Measurements from ENCODE around the gene CREM.
"Not testable (repeated sequence)": the region's sequence is repeated elsewhere in the genome, so short reads cannot be mapped to it uniquely, and the experiment has no call there.

CREM gene
- 29.9 to 90.4 (median 58.4) reads per million in 4 experiments for total RNA-seq

DNA sequence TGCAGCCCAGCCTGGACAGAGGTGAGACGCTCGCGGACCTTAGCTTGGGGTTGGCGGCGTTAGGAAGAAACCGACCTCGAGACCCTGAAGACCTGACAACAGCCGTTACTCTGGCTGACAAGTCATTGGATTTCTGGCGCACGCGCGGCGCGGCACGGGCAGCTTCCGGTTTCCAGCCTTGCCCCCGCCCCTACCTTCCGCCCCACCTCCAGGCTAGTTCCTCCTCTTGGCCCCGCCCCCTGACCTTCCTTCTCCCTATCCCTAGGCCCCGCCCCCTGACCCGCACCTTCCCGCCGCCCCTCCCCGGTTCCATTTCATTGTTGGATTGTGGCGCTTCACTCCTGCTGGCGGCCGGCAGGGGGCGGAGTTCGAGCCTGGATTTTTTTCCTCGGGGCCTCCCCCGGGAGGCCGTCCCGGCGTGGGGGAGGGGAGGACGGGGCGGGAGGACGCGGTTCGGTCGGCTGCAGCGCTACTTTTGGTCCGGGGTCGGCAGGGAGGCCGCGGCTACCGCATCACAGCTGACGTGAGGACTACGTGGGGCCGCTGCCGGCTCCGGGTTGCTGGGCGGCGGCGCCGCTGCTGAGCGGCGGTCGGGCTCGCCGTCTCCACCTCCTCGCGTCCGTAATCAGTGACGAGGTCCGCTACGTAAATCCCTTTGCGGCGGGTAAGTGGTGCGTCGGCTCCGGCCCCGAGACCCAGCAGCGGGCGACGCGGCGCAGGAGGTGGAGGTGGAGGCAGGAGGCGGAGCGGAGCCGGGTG is at the start of gene CREM:
CREM (plus strand) TSS at position 317 of the 759 bp plus-strand sequence. CDS start 10,990 bp downstream, outside the sequence.
- DNase-seq, result peak; percentile 99

DNA sequence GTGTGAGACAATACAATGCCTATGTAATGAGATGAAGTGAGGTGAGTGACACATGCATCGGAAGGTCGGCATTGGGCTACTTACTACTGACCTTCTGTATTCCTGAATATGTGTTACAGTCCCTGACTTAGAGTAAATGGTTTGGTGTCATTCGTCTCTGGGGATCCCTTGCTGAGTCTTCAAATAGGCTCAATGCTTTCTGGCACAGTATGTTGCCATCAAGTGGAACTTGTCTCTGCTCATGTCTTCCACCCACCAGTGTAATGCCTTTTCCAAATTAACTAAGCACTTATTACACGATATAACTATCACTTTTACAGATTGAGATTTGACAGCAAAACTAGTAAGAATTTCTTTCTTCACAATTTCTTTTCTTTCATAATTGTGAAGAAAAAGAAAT is 47.4 kb upstream of the CREM start:
- no peak for DNase-seq

DNA sequence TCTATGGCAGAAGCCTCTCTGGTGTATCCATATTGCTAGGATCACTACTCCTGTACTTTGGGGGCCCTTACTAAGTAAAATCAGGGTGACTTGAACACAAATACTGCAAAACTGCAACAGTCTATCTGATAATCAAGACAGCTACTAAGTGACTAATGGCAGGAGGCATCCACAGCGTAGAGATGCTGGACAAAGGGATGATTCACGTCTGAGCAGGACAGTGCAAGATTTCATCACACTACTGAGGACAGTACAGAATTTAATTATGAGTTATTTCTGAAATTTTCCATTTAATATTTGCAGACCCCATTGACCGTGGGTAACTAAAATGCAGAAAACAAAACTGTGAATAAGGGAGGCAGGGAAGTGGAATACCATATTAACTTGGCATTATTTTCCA is 46.9 kb upstream of the CREM start:
- no peak for DNase-seq

DNA sequence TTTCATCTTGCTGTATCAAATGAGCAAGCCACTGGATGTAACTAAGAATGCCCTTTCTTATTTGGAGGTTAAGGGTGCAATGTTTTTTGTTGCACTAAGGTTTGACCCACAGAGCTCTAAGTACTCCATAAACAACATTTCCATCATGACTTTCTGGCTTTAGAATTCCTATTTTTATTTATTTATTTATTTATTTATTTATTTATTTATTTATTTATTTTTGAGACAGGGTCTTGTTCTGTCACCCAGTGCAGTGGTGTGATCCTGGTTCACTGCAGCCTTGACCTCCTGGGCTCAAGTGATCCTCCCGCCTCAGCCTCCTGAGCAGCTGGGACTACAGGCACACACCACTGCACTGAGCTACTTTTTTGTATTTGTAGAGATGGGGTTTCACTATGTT is 46.4 kb upstream of the CREM start:
- not testable (repeated sequence) for DNase-seq

DNA sequence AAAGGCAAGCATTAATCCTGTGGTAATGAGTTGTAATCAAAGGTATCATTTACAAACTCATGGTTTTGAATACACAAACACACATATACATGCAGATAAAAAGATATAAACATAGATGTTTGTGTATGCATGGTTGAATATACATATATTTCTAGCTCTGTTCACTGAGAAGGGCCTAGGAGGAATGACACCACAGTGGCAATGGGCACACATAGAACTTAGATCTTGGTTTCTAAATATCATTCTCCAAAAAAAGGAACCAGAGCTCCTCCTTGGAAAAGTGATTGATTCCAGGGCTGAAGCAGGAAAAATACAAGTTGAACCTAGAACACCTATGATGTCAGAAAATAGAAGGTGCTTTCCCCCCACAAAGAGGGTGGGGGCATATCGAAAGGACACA is 43.4 kb upstream of the CREM start:
- no peak for DNase-seq

DNA sequence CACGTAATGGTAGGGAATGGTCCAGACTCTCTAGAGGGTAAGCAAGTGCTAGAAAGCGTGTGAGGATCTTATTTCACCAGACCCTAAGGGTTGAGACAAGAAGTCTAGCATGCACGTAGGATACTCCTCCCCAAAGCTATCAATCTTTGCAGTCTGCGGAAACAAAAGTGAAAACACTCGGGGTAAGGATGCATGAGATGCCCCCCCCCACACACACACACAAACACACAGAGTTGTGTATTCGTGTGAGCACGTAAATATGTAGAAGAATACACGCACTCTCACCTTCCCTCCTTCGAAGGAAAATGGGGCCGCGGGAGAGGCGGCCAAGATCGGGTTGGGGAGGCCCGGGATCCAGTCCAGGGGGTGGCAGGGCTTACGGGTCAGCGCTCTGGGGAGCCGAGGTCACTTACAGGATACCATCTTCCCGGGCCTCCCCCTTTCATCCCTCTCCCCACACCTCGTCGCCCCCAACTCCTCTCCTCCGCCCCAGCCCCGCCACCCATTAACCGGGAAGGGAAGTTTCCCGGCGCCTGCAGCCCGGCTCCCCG is 37.0 kb upstream of the CREM start:
- no peak for DNase-seq

DNA sequence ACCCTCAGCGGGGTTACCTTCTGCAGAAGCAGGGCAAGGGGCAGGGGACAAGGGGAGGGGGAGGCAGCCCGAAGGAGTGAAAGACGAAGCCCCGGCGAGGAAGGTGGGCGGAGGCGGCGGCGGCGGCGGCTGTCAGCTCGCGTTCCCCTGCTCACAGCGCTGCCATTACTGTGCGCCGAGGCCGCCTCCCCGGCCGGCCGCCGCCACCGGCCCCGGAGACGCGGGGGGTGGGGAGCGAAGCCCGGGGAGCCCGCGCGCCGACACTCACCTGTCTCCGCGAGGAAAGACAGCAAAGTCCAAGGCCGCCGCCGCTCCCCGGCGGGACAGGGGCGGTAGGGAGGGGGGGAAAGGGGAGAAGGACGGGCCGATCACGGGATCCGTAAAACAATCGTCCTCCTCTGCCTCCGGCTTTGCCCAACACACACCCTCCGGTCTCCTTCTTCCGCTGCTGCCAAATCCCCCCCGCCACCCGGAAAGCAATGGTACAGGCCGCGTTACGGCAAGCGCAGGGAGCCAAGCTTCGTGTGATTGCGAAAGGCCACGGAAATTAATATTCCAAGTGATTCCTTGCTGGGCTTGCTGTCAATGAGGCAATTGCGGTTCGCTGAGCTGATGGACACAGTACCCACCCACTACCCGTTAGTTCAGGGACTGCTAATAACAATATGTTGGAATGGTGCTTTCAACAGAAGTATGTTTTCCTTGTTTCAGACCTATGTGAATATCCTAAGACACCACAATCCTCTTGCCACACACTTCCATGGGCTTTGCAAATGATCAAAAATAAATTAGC is 36.3 kb upstream of the CREM start, which contains the start of gene CUL2:
CUL2 (minus strand) TSS at position 180 of the 793 bp plus-strand sequence. CDS start 19,024 bp downstream, outside the sequence.
- DNase-seq, result peak; percentile 87

DNA sequence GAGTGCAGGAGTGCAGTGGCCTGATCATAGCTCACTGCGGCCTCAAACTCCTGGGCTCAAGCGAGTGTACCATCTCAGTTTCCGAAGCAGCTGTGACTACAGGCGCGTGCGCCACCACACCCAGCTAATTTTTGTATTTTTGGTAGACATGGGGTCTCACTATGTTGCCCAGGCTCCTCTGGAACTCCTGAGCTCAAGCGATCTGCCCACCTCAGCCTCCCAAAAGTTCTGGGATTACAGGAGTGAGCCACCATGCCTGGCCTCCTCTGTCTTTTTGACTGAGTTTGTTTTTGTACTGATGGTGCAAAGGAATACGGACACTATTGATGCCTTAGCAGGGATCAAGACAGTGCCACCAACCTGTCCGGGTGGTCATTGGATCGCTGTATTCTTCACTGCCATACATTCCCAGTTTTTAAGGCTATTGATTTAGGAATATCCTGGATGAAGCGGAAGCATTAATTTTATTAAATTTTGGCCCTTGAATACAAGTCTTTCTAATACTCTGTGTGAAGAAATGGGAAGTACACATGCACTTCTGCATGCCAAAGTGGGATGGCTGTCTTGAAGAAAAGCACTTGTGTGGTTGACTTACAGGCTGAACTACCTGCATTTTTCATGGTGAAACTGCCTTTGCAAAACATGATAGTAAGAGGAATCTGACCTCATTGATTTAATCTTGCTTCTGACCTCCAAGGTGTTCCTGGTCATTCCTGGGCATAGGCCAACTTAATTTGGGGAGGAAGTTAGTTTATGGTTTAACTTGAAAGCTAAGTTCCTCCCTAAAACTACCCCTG is 34.5 kb upstream of the CREM start:
- DNase-seq, result no peak

DNA sequence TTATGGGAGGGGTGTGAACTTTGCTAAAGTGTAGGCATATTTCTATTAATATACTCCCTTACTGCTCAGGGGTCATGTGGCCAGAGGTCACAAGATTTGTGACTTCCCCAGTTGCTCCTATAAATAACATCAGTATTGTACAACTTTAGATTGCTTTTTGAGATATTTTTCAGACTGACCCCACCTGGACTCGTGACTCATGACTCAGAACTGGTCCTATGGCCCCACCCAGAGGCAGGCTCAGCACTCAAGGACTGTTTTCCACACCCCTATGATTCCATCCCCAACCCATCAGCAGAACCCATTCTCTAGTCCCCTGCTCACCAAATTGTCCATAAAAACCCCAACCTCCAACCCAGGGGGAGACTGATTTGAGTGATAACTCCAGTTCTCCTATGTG is 33.8 kb upstream of the CREM start:
- no peak for DNase-seq

DNA sequence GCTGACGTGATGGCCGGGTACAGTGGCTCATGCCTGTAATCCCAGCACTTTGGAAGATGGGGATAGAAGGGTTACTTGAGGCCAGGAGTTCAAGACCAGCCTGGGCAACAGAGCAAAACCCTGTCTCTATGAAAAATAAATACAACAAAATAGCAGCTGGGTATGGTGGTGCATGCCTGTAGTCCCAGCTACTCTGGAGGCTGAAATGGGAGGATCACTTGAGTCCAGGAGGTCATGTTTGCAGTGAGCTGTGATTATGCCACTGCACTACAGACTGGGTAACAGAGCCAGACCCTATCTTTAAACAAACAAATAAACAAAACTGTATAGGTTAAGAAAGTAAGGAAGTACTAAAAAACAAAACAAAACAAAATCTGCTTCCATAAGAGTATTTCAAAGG is 30.3 kb upstream of the CREM start:
- no peak for DNase-seq

DNA sequence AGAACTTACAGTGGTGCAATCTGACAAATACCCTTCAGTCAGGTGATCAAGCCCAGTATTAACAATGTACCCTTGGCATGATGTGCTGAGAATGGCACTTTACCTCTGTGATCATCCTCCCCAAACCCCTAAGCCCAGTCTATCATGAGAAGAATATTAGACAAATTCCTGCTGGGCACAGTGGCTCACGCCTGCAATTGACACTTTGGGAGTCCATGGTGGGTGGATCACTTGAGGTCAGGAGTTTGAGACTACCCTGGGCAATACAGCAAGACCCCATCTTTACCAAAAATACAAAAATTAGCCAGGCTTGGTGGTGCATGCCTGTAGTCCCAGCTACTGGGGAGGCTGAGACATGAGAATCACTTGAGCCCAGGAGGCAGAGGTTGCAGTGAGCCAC is 29.1 kb upstream of the CREM start:
- no peak for DNase-seq

DNA sequence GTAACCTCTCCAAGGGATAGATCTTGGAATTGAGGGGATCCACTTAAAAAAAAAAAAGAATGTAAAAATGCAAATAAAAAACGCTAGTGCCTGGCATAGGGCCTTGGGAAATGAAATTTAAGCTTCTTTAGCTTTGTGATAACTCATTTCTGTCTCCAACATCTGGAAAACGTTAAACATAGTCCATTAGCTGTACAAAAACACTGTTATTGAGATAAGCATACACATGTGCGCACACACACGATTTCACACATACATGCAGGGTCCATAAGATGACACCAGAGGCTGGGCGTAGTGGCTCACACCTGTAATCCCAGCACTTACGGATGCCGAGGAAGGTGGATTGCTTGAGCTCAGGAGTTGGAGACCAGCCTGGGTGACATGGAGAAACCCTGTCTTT is 22.8 kb upstream of the CREM start:
- DNase-seq, result no peak

DNA sequence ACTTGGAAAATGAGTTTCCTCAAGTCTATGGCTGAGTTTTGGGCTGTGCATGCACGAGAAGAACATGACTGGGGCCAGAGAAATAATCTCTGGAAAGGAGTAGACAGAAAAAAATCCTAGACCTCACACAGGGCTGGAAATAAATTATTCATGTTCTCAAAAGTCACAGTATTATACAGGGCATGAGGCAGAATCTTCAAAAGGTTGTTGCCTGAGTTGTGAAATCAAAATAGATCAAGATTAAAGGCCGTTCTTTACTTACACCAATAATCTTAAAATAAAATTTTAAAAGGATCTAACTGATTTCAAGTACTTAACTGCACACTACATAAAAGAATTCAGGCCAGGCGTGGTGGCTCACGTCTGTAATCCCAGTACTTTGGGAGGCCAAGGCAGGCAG is 14.1 kb upstream of the CREM start:
- DNase-seq, result no peak

DNA sequence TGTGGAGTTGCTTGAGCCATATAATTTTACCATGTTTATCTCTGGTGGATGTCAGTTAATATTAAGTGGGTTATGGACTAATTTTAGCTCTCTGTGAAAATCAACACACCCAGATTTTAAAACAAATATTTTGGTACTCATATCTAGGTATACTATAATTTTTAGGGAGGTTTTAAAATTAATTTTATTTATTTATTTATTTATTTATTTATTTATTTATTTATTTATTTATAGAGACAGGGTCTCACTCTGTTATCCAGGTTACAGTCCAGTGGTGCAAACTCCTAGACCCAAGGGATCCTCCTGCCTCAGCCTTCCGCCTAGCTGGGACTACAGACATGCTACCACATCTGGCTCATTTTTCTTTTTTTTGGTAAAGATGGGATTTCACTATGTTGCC is 7.3 kb upstream of the CREM start:
- DNase-seq, result no peak

DNA sequence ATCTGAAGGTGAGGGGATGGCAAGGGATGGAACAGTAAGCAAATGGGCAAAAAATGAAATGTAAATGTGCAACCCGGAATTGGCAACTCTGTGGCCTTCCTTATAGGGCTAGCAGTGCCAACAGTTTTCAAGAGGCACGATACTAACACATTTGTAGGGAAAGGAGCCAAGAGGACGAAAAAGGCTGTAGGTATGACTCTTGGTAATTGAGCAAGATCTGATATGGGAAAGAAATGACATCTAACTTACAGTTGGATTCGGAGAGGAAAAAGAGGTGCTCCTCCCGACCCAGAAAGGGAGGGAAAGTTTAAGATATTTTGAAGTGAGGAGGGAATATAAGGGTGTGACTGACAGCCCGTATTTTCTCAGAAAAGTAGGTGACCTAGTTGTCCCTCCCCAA is 2.1 kb upstream of the CREM start:
- no peak for DNase-seq

DNA sequence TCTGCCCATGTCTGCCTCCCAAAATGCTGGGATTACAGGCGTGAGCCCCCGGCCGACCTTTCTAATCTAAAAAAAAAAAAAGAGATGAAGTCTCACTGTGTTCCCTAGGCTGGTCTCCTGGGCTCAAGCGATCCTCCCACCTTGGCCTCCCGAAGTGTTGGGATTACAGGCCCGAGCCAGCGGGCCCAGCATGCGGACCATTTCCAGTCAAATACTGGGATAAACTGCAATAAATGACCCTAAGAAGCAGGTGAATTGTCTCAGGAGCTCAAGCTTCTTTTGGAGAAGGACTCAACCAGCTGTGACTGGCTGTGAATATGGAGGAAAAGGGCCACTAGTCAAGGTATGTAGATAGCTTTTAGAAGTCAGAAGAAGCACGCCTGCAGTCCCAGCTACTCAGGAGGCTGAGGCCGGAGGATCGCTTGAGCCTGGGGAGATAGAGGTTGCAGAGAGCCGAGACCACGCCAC is 550 bp upstream of the CREM start:
- no peak for DNase-seq

DNA sequence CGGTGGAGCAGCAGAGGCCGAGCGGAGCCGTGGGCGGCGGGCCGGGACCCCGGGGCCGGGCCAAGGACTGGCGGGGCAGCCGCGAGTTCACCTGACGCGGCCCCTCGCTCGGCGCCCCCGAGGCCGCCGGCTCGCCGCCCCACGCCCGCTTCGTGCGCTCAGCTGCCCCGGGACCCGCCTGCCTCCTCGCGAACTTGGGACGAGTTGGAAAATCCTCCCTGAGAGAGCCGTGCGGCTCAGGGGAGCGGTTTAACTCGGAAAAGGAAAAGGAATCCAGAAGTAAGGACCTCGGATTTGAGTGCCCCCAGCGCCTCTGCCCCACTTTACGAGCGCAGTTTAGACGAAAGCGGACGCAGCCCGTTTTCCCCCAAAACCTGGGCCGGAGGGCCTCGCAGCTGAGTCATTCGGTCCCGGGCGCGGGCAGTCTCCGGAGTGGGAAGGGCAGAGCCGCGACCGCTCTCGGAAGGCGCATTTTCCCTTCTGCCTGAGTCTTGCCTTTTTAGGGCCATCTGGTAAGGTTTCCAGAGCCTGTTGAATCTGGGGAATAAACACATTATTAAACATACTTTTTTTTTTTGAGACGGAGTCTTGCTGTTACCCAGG is 744 bp downstream of the CREM start:
- DNase-seq, result peak; percentile 54

DNA sequence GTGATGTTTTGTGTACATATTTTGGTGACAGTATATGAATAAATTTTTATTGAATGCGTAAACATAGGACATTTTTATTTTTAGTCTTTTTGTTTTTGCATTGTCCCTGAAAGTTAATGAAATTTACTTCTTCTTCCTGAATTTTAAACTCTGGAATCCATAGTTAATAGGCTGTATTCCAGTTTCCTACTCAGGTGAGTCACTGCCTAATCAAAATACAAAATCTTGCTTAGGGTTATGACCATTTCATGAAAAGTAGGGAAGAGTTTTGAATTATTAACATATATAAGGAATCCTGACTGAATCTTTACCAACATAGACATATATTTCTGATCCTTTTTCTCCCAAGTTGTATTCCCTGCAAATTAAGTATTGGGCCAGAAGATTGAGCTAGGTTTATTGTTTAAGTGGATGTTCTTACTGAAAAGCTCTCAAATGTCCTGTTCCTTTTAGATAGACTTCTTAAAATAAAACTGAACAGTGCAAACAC is 2.6 kb downstream of the CREM start:
- no peak for DNase-seq

DNA sequence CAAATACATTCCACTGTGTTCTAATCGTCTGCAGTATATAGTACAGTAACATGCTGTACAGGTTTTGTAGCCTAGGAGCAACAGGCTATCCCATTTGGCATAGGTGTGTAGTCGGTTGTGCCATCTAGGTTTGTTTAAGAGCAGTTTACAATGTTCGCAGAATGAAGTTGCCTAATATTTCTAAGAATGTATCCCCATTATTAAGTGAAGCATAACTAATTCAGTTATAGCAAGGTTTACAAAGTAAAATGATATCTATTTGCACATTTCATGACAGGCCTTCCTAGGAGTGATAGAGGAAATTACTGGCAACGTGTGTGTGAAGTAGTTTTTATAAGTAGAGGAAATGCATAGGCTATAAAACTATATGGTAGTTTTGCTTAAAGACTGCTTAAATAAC is 4.0 kb downstream of the CREM start:
- no peak for DNase-seq

DNA sequence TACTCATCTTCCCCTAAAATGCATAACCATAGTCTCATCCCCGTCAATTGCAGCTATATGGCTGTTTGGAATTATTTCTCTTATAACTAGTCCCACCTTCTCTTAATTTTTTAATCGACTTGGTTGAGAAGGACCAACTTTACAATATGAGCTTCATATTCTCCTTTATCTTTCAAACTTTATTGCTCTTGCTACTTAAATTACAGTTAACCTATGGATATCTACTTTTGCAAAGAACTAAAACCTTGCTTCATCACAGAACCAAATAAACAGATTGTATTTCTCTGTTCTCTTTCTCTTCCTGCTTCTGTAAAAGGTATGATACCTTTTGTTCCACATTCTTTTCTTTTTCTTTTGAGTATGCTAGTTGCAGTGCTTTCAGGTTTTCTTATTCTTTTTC is 6.1 kb downstream of the CREM start:
- no peak for DNase-seq

DNA sequence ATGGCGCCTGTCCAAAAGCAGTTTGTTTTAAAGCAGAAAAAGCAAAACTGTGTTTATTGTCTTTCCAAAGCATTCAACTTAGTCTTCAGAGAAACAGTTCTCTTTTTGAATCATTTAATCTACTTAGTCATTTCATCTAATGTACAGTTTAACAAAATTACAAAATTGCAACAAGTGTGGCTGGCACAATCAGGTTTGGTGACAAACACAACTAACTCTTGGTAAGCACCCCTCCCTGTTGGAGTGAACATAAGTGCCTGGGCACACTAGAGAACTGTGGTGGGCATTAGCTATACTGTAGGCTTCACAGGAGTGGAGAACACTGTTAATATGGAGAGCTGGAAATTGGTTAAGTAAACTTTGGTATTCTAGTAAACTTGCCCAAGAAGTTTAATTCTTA is 6.9 kb downstream of the CREM start:
- DNase-seq, result no peak

DNA sequence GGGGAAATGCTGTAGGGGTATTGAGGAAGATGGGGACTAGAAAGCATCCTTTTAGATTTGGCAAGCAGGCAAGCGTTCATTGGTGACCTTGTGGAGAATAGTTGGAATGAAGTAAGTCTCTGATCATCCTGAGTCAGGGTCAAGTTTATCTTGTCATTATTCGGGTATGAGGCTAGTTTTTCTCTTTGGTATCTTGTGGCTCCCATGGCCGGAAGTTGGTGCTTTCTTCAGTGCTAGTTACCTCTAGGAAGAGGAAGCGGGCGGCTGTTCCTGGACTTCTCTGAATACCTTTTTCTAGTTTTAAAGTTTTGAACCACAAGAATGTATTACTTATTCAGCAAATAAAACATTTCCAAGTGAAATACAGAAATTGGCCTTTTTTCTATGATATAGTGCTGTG is 9.2 kb downstream of the CREM start:
- no peak for DNase-seq

All from effector CD8-positive, alpha-beta T cell (primary cell).